Measurements from ENCODE around the gene B4GALNT3. TPM values are rescaled to one million over a fixed set of nuclear protein-coding genes. Genes with fewer than 3 reads are reported as not detected.

The B4GALNT3 gene
- total RNA-seq, 1 donor from 2014 or later = 43.4 TPM

DNA sequence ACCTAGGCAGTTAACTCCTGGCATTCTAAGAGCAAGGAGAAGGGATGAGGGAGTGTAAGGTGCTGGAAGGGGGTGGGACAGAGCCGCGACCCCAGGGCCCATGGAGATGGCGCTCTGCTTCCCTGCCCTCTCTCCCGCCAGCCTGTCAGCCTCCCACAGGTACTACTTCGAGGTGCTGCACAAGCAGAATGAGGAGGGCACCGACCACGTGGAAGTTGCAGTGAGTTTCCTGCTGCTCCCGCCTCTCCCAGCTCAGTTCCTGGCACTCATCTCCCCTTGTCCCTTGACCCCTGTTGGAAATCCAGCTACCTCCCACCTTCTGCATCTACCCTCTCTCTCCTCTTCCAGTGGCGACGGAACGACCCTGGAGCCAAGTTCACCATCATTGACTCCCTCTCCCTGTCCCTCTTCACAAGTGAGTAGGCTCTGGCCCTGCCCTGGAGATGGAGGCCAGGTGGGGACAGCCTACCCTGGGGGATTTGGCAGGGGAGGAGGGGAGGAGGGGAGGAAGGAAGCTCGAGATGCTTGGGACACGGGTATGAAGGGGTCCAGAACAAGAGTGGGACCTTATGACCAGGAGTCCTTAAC, 88.2 kb downstream of the B4GALNT3 start:
- Histone ChIP-seq H3K9me3 (replicated peaks) (no peaks in the 10 kb centered on the region), H3K4me1 (peaks cover 66% of the 10 kb centered on the region), H3K27ac (replicated peaks) (peak overlapping the region; percentile 89), H3K4me3 (no peak overlapping the region), H3K27me3 (ENCODE audit: low read depth) (peaks cover 14% of the 10 kb centered on the region), H3K36me3 (no peaks in the 10 kb centered on the region)
- no peak for DNase-seq
- TF ChIP-seq CTCF (IDR thresholded peaks at IDR 0.05; ENCODE audit: borderline replicate concordance) = no peak
- intact Hi-C loops (cut with micrococcal nuclease) = loop anchor here (5.0 kb wide), 1 partner anchor 101 kb away; no protein-coding TSS in a partner anchor

GRCh38 chr12:549476-550082, 89.8 kb downstream of the B4GALNT3 start:
- intact Hi-C loops (cut with micrococcal nuclease) = loop anchor here (5.0 kb wide), 1 partner anchor 102 kb away; no protein-coding TSS in a partner anchor
- TF ChIP-seq CTCF (IDR thresholded peaks at IDR 0.05; ENCODE audit: borderline replicate concordance) = no peak
- peaks cover 78% of the 10 kb centered on the region for H3K4me1 ChIP-seq
- H3K9me3 ChIP-seq (replicated peaks) = no peaks in the 10 kb centered on the region
- peaks cover 14% of the 10 kb centered on the region for H3K27me3 ChIP-seq (ENCODE audit: low read depth)
- H3K4me3 ChIP-seq = peak overlapping the region; percentile 35
- no peaks in the 10 kb centered on the region for H3K36me3 ChIP-seq
- peak overlapping the region; percentile 89 for H3K27ac ChIP-seq (replicated peaks)
- no peak for DNase-seq

GRCh38 chr12:550473-551260, 90.9 kb downstream of the B4GALNT3 start:
- no peak for TF ChIP-seq CTCF (IDR thresholded peaks at IDR 0.05; ENCODE audit: borderline replicate concordance)
- intact Hi-C loops (cut with micrococcal nuclease) = no loop called here
- peak overlapping the region; percentile 35 for H3K4me3 ChIP-seq
- peak; percentile 74 for DNase-seq
- peaks cover 14% of the 10 kb centered on the region for H3K27me3 ChIP-seq (ENCODE audit: low read depth)
- H3K4me1 ChIP-seq = peaks cover 78% of the 10 kb centered on the region
- no peaks in the 10 kb centered on the region for H3K9me3 ChIP-seq (replicated peaks)
- peak overlapping the region; percentile 89 for H3K27ac ChIP-seq (replicated peaks)
- H3K36me3 ChIP-seq = no peaks in the 10 kb centered on the region

DNA sequence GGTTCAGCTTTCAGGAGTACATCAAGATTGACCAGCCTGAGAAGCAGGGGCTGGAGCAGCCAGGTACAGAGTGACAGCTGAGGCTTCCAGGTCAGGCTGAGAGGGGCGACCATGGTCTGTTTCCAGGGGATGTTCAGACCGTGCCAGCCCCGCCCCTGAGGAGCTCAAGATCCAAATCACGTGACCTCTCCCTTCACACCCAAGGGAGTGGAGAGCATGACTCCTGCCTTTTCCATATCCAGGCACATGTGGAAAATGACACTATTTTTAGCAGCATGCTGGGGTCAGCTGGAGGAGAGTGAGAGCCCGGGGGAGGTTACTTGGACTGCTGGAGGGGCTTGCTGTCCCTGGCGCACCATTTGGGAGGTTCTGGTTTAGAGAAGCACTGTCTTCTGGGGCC, 92.7 kb downstream of the B4GALNT3 start:
- Histone ChIP-seq H3K4me1 (peaks cover 65% of the 10 kb centered on the region), H3K4me3 (no peak overlapping the region), H3K27me3 (ENCODE audit: low read depth) (peaks cover 6% of the 10 kb centered on the region), H3K36me3 (peaks cover under 1% of the 10 kb centered on the region), H3K9me3 (replicated peaks) (no peaks in the 10 kb centered on the region), H3K27ac (replicated peaks) (peak overlapping the region; percentile 89)
- intact Hi-C loops (cut with micrococcal nuclease) = no loop called here
- TF ChIP-seq CTCF (IDR thresholded peaks at IDR 0.05; ENCODE audit: borderline replicate concordance) = no peak
- DNase-seq = no peak

DNA sequence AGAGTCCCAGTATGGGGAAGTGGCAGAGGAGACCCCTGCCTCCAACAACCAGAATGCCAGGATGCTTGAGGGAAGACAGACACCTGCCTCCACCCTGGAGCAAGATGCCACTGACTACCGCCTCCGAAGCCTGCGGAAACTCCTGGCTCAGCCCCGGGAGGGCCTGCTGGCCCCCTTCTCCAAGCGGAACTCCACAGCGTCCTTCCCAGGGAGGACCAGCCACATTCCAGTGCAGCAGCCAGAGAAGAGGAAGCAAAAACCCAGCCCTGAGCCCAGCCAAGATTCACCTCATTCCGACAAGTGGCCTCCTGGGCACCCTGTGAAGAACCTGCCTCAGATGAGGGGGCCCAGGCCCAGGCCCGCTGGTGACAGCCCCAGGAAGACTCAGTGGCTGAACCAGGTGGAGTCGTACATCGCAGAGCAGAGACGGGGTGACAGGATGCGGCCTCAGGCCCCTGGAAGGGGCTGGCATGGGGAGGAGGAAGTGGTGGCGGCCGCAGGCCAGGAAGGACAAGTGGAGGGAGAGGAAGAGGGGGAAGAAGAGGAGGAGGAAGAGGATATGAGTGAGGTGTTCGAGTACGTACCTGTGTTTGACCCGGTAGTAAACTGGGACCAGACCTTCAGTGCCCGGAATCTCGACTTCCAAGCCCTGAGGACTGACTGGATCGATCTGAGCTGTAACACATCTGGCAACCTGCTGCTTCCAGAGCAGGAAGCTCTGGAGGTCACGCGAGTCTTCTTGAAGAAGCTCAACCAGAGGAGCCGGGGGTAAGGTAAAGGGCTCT, 93.7 kb downstream of the B4GALNT3 start:
- H3K27me3 ChIP-seq (ENCODE audit: low read depth) = no peaks in the 10 kb centered on the region
- H3K9me3 ChIP-seq (replicated peaks) = no peaks in the 10 kb centered on the region
- H3K4me1 ChIP-seq = peaks cover 57% of the 10 kb centered on the region
- intact Hi-C loops (cut with micrococcal nuclease) = no loop called here
- H3K27ac ChIP-seq (replicated peaks) = peak overlapping the region; percentile 37
- H3K4me3 ChIP-seq = peak overlapping the region; percentile 7
- no peak for DNase-seq
- TF ChIP-seq CTCF (IDR thresholded peaks at IDR 0.05; ENCODE audit: borderline replicate concordance) = no peak
- peaks cover 9% of the 10 kb centered on the region for H3K36me3 ChIP-seq
